ENCODE data around the gene SDK1. TPM values are rescaled to one million over a fixed set of nuclear protein-coding genes. Genes with fewer than 3 reads are reported as not detected.

Gene SDK1
- total RNA-seq, 2 donors from 2014 or later = 1.3 to 2.6 TPM

GRCh38 chr7:4015371-4015770 lies 714.3 kb downstream of the SDK1 start:
- Histone ChIP-seq H3K9ac (ENCODE audit: low read depth in 2 of 2, low read length in 2 of 2) (no peak overlapping the region), H3K36me3 (no peaks in the 10 kb centered on the region), H3K4me1 (no peaks in the 10 kb centered on the region), H3K27me3 (no peaks in the 10 kb centered on the region), H3K4me3 (no peak overlapping the region), H3K27ac (no peak overlapping the region), H3K9me3 (no peaks in the 10 kb centered on the region)
- TF ChIP-seq, protein P1, sequence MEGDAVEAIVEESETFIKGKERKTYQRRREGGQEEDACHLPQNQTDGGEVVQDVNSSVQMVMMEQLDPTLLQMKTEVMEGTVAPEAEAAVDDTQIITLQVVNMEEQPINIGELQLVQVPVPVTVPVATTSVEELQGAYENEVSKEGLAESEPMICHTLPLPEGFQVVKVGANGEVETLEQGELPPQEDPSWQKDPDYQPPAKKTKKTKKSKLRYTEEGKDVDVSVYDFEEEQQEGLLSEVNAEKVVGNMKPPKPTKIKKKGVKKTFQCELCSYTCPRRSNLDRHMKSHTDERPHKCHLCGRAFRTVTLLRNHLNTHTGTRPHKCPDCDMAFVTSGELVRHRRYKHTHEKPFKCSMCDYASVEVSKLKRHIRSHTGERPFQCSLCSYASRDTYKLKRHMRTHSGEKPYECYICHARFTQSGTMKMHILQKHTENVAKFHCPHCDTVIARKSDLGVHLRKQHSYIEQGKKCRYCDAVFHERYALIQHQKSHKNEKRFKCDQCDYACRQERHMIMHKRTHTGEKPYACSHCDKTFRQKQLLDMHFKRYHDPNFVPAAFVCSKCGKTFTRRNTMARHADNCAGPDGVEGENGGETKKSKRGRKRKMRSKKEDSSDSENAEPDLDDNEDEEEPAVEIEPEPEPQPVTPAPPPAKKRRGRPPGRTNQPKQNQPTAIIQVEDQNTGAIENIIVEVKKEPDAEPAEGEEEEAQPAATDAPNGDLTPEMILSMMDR (IDR thresholded peaks at IDR 0.05) = no peak
- intact Hi-C loops (cut with DNase I) = no loop called here
- no peak for DNase-seq

- H3K27ac ChIP-seq = no peak overlapping the region
- H3K36me3 ChIP-seq = no peaks in the 10 kb centered on the region
- no peaks in the 10 kb centered on the region for H3K9me3 ChIP-seq
- TF ChIP-seq, protein P1 (IDR thresholded peaks at IDR 0.05) = no peak
- intact Hi-C loops (cut with DNase I) = no loop called here
- no peak for DNase-seq
- no peak overlapping the region for H3K9ac ChIP-seq (ENCODE audit: low read depth in 2 of 2, low read length in 2 of 2)
- H3K4me1 ChIP-seq = no peaks in the 10 kb centered on the region
- H3K27me3 ChIP-seq = no peaks in the 10 kb centered on the region
- H3K4me3 ChIP-seq = no peak overlapping the region
Observed at GRCh38 chr7:4015996-4016395, 714.9 kb downstream of the SDK1 start.

- no peaks in the 10 kb centered on the region for H3K9me3 ChIP-seq
- H3K27me3 ChIP-seq = no peaks in the 10 kb centered on the region
- TF ChIP-seq, protein P1 (IDR thresholded peaks at IDR 0.05) = no peak
- DNase-seq = no peak
- H3K27ac ChIP-seq = no peak overlapping the region
- H3K4me3 ChIP-seq = no peak overlapping the region
- intact Hi-C loops (cut with DNase I) = no loop called here
- H3K36me3 ChIP-seq = no peaks in the 10 kb centered on the region
- no peak overlapping the region for H3K9ac ChIP-seq (ENCODE audit: low read depth in 2 of 2, low read length in 2 of 2)
- H3K4me1 ChIP-seq = no peaks in the 10 kb centered on the region
Observed at GRCh38 chr7:4017081-4017480, 716.0 kb downstream of the SDK1 start.

GRCh38 chr7:4017785-4018184 lies 716.7 kb downstream of the SDK1 start:
- TF ChIP-seq, protein P1 (IDR thresholded peaks at IDR 0.05) = no peak
- H3K36me3 ChIP-seq = no peaks in the 10 kb centered on the region
- H3K9ac ChIP-seq (ENCODE audit: low read depth in 2 of 2, low read length in 2 of 2) = no peak overlapping the region
- no peak overlapping the region for H3K27ac ChIP-seq
- H3K9me3 ChIP-seq = no peaks in the 10 kb centered on the region
- intact Hi-C loops (cut with DNase I) = no loop called here
- H3K4me3 ChIP-seq = no peak overlapping the region
- no peak for DNase-seq
- H3K27me3 ChIP-seq = no peaks in the 10 kb centered on the region
- H3K4me1 ChIP-seq = no peaks in the 10 kb centered on the region

DNA sequence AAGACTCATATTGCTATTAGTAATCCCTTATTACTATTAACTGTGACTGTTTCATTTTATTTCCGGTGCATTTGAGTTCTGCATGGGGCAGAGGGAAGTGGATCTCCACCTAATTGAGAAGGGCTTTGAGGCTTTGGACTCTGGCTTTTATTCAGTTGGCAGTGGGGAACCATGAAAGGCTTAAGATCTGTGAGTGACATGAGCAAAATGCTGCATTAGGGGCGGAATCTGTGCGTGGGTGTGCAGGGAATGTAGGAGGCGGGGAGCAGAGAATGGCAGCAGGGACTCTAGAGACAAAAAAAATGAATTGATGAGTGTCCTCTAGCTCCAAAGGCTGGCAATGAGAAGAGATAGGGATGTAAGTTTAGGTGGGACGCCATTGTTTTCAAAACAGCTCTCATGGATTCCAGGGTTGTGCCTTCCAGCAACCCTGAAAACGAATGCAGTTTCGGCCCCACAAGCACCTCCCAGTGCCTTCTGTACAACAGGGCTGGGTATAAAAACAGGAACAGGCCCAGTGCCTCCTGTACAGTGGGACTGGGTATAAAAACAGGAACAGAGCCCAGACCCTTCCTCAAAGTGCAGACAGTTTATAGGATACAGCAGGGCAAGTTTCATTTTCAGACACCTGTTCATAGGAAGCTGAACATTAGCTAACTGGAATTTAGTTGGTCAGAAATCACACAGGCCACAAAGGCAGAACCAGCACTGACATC lies 717.7 kb downstream of the SDK1 start:
- Histone ChIP-seq H3K4me1 (no peaks in the 10 kb centered on the region), H3K9me3 (no peaks in the 10 kb centered on the region), H3K9ac (ENCODE audit: low read depth in 2 of 2, low read length in 2 of 2) (no peak overlapping the region), H3K27me3 (no peaks in the 10 kb centered on the region), H3K36me3 (no peaks in the 10 kb centered on the region), H3K4me3 (no peak overlapping the region), H3K27ac (no peak overlapping the region)
- intact Hi-C loops (cut with DNase I) = no loop called here
- DNase-seq = no peak
- TF ChIP-seq, protein P1 (IDR thresholded peaks at IDR 0.05) = no peak

Data from colonic mucosa (tissue), 4 donors.